Esophagus (tissue), 2 donors: Measurements from ENCODE around the gene STUM. TPM values are rescaled to one million over a fixed set of nuclear protein-coding genes. Genes with fewer than 3 reads are reported as not detected.
A peak's percentile ranks its signal among the peaks of the same experiment; 100 is the strongest.

Experiments
- H3K27ac ChIP-seq, 2 donors: one replicate each; pipeline ENCODE4 v1.5.1; 2013; ENCODE audit warnings: low read depth in 2 of 2, mild to moderate bottlenecking in 2 of 2, inconsistent platforms in 1 of 2, low read length in 1 of 2, moderate library complexity in 1 of 2
- H3K27me3 ChIP-seq, 2 donors: one replicate each; pipeline ENCODE4 v1.6.1; 2013; ENCODE audit warnings: low read length in 2 of 2, control low read depth in 1 of 2, mild to moderate bottlenecking in 1 of 2; ENCODE audit not compliant: insufficient read depth in 2 of 2, control insufficient read depth in 1 of 2
- H3K36me3 ChIP-seq, 2 donors: one replicate each; pipeline ENCODE4 v1.6.1; 2013; ENCODE audit warnings: low read length in 1 of 2; ENCODE audit not compliant: control insufficient read depth in 2 of 2, insufficient read depth in 2 of 2
- H3K4me1 ChIP-seq, 2 donors: one replicate each; pipeline ENCODE4 v1.6.1; 2013; ENCODE audit warnings: low read length in 1 of 2; ENCODE audit not compliant: control insufficient read depth in 2 of 2, insufficient read depth in 2 of 2
- H3K4me3 ChIP-seq, 2 donors: one replicate each; pipeline ENCODE4 v1.5.1; 2013; ENCODE audit warnings: low read length in 2 of 2, mild to moderate bottlenecking in 2 of 2, low read depth in 1 of 2, moderate library complexity in 1 of 2
- H3K9me3 ChIP-seq, 2 donors: one replicate each; pipeline ENCODE4 v1.6.1; 2013; ENCODE audit warnings: mild to moderate bottlenecking in 2 of 2, low read depth in 1 of 2, low read length in 1 of 2, moderate library complexity in 1 of 2; ENCODE audit not compliant: control insufficient read depth in 2 of 2, insufficient read depth in 1 of 2
- WGBS, 2 donors: extraction: QIAGEN DNeasy Blood & Tissue Kit; methylation state at CpG; one replicate each; pipeline ENCODE4 v1.1.7; 2013; 5-methylcytosine and 5-hydroxymethylcytosine counted together
- polyA plus RNA-seq, 2 donors: library from polyadenylated mRNA; stranded (reverse); fragments of 200-250 nt; gene quantifications; one replicate each; pipeline ENCODE4 v1.2.3, GENCODE V29; 2013
- donor health status: healthy with polysubstance abuse.
- donor health status: Bipolar disorder and iron deficiency.

The STUM gene
- polyA plus RNA-seq, 2 donors = 0.61 to 2.1 TPM

DNA sequence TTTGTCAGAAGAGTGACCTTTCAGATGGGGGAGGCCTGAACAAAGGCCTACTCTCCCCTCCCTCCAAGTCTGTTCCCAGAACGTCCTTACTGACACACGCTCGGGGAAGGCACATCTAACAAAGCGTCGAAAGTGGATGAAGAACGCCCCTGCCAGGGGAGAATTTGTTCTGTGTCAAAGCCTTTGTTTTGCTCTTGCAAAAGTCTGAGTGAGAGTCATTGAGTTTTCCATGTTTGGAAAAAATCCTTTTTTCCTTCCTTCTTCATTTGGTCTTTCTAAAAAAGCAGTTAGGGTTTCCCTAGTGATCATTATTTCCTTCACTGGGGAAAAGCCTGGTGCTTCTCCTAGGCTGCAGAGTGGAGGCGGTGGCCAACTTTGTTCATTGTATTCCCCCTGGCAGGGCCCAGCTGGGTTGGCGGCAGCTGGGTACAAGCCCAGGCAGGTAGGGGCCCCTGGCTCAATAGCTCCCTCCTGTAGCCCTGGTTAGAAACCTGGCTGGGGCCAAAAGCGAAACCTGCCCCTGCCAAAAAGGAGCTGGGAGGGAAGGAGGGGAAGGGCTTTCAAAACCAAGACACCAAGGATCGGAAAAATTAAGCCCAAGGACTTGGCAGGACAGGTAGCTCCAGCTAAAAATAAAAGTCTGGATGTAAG lies 109.5 kb downstream of the STUM start:
- 38 to 50% methylated on average over 10 of the region's 10 CpGs for WGBS, 2 donors
- H3K36me3 ChIP-seq = no peaks in the 10 kb centered on the region
- peaks cover 16 to 48% of the 10 kb centered on the region in 2 donors for H3K4me1 ChIP-seq
- H3K4me3 ChIP-seq = no peak overlapping the region
- H3K27ac ChIP-seq = peak overlapping the region; percentile 80 to 96
- H3K9me3 ChIP-seq = no peaks in the 10 kb centered on the region
- no peaks in the 10 kb centered on the region for H3K27me3 ChIP-seq

GRCh38 chr1:226658546-226659125 lies 110.1 kb downstream of the STUM start:
- Histone ChIP-seq H3K27me3 (no peaks in the 10 kb centered on the region), H3K4me1 (peaks cover 16 to 53% of the 10 kb centered on the region in 2 donors), H3K27ac (peak overlapping the region; percentile 74 to 96), H3K36me3 (no peaks in the 10 kb centered on the region), H3K4me3 (no peak overlapping the region), H3K9me3 (no peaks in the 10 kb centered on the region)
- 58 to 72% methylated on average over 22 of the region's 22 CpGs for WGBS, 2 donors

Other genes with a start within 250 kb of the STUM start
- 1 to 10 TPM; 2.0 to 2.1 TPM for gene LIN9, start 239.6 kb upstream of the STUM start, polyA plus RNA-seq
- 10 to 100 TPM; 10.6 to 29.0 TPM for gene PARP1, start 140.7 kb upstream of the STUM start, polyA plus RNA-seq
- 1 to 10 TPM; 6.5 to 8.1 TPM for gene ITPKB, start 190.5 kb downstream of the STUM start, polyA plus RNA-seq